GM21526 (cell line): ENCODE results near the gene PLEK2.
"Not testable (repeated sequence)": the region's sequence is repeated elsewhere in the genome, so short reads cannot be mapped to it uniquely, and the experiment has no call there.

Experiments
- ATAC-seq: cut with Tn5 transposase; IDR thresholded peaks from one replicate; pipeline ENCODE4 v1.9.1; 2021; ENCODE audit warnings: moderate library complexity; ENCODE audit not compliant: unreplicated experiment, low FRiP score

Gene PLEK2

GRCh38 chr14:67411820-67412421, at the start of gene PLEK2:
Gene PLEK2 (minus strand): TSS chr14:67412165. CDS start chr14:67412059, 106 bp downstream.
- no peak for ATAC-seq

- no peak for ATAC-seq
Measured at GRCh38 chr14:67461341-67461985, 49.5 kb upstream of the PLEK2 start.

GRCh38 chr14:67459336-67459735, 47.4 kb upstream of the PLEK2 start:
- ATAC-seq = no peak

GRCh38 chr14:67457782-67458181, 45.8 kb upstream of the PLEK2 start:
- no peak for ATAC-seq

- ATAC-seq = no peak
Measured at GRCh38 chr14:67456732-67457131, 44.8 kb upstream of the PLEK2 start.

- ATAC-seq = no peak
Measured at GRCh38 chr14:67453575-67454300, 41.8 kb upstream of the PLEK2 start.

GRCh38 chr14:67451667-67452066, 39.7 kb upstream of the PLEK2 start:
- ATAC-seq = not testable (repeated sequence)

GRCh38 chr14:67449096-67449495, 37.1 kb upstream of the PLEK2 start:
- ATAC-seq = no peak

- ATAC-seq = no peak
Measured at GRCh38 chr14:67447033-67447381, 35.0 kb upstream of the PLEK2 start.

- ATAC-seq = no peak
Measured at GRCh38 chr14:67446371-67447032, 34.5 kb upstream of the PLEK2 start.

- no peak for ATAC-seq
Measured at GRCh38 chr14:67444395-67444794, 32.4 kb upstream of the PLEK2 start.

- no peak for ATAC-seq
Measured at GRCh38 chr14:67442139-67442906, 30.4 kb upstream of the PLEK2 start.

GRCh38 chr14:67441672-67442071, 29.7 kb upstream of the PLEK2 start:
- no peak for ATAC-seq

GRCh38 chr14:67441256-67441655, 29.3 kb upstream of the PLEK2 start:
- ATAC-seq = no peak

- no peak for ATAC-seq
Measured at GRCh38 chr14:67440513-67440912, 28.5 kb upstream of the PLEK2 start.

GRCh38 chr14:67438969-67439368, 27.0 kb upstream of the PLEK2 start:
- no peak for ATAC-seq

GRCh38 chr14:67436006-67436866, 24.3 kb upstream of the PLEK2 start:
- ATAC-seq = no peak

GRCh38 chr14:67435603-67436002, 23.6 kb upstream of the PLEK2 start:
- no peak for ATAC-seq

GRCh38 chr14:67432050-67432564, 20.1 kb upstream of the PLEK2 start:
- no peak for ATAC-seq
